Measurements from ENCODE around the gene ZNF277. TPM values are rescaled to one million over a fixed set of nuclear protein-coding genes. Genes with fewer than 3 reads are reported as not detected.

Gene ZNF277
- total and polyA plus RNA-seq, 10 of the 15 experiments (the other 5 are each of a cell fraction or from before 2014, with no cell fraction given) = 10.6 to 33.9 (median 22.0) TPM

GRCh38 chr7:112377593-112377992, 171.1 kb downstream of the ZNF277 start:
- no peak for FAIRE-seq
- 100% methylated on average over 1 of the region's 1 CpG for WGBS (ENCODE audit: insufficient coverage, insufficient replicate concordance, low lambda C conversion rate, missing lambda C conversion rate)
- RAD21 ChIA-PET (ENCODE audit: unreplicated experiment) = no interaction called here
- POLR2A ChIA-PET = no interaction called here
- intact Hi-C loops (cut with micrococcal nuclease; ENCODE audit: unreplicated experiment) (no loop called here), in situ Hi-C loops (cut with MboI) (no loop called here)
- Histone ChIP-seq H3K27me3 (replicated peaks in 1 of 2; ENCODE audit: control insufficient read depth in 2 of 2, insufficient read depth in 2 of 2, low read length in 1 of 2) (no peaks in the 10 kb centered on the region), H3K27ac (ENCODE audit: control insufficient read depth, insufficient read depth) (no peak overlapping the region), H3K9me3 (replicated peaks; ENCODE audit: control insufficient read depth, insufficient read depth, low read length) (no peaks in the 10 kb centered on the region), H3K79me2 (ENCODE audit: control insufficient read depth, insufficient read depth, low read length) (no peaks in the 10 kb centered on the region), H3K4me1 (ENCODE audit: control insufficient read depth, insufficient read depth, low read length) (no peaks in the 10 kb centered on the region), H3K36me3 (ENCODE audit: control insufficient read depth in 2 of 2, insufficient read depth in 2 of 2, low read length in 1 of 2) (no peaks in the 10 kb centered on the region), H3K4me2 (ENCODE audit: control insufficient read depth, insufficient read depth) (no peak overlapping the region), H3K9ac (ENCODE audit: control insufficient read depth, insufficient read depth, low read length) (no peak overlapping the region), H2AFZ (ENCODE audit: control insufficient read depth, low read depth, low read length) (no peak overlapping the region), H3K4me3 (no peak overlapping the region), H4K20me1 (ENCODE audit: control insufficient read depth, insufficient read depth) (no peaks in the 10 kb centered on the region)
- no peak for DNase-seq (ENCODE audit: low read depth, low spot score)
- CTCF ChIA-PET = no interaction called here
- ATAC-seq = no peak
- BruUV-seq (replicated peaks) = no TSS peak
- SMC1A ChIA-PET (ENCODE audit: uncharacterized antibody, unreplicated experiment) = interaction anchor here (1.0 kb wide), 1 partner anchor 44 kb away, joined by 3 read pairs; no protein-coding TSS in a partner anchor
- no peak for TF ChIP-seq WRNIP1 (IDR thresholded peaks at IDR 0.05; ENCODE audit: borderline replicate concordance, low read depth, low read length)

- H3K4me2 ChIP-seq (ENCODE audit: control insufficient read depth, insufficient read depth) = no peak overlapping the region
- ChIA-PET CTCF (no interaction called here), RAD21 (ENCODE audit: unreplicated experiment) (no interaction called here), POLR2A (no interaction called here), SMC1A (ENCODE audit: uncharacterized antibody, unreplicated experiment) (interaction anchor here (0.9 kb wide), 1 partner anchor 85 kb away, joined by 3 read pairs; no protein-coding TSS in a partner anchor)
- intact Hi-C loops (cut with micrococcal nuclease; ENCODE audit: unreplicated experiment) (no loop called here), in situ Hi-C loops (cut with MboI) (no loop called here)
- WGBS (ENCODE audit: insufficient coverage, insufficient replicate concordance, low lambda C conversion rate, missing lambda C conversion rate) = 50% methylated on average over 5 of the region's 5 CpGs
- no peak overlapping the region for H2AFZ ChIP-seq (ENCODE audit: control insufficient read depth, low read depth, low read length)
- H3K36me3 ChIP-seq (ENCODE audit: control insufficient read depth in 2 of 2, insufficient read depth in 2 of 2, low read length in 1 of 2) = no peaks in the 10 kb centered on the region
- no peaks in the 10 kb centered on the region for H3K79me2 ChIP-seq (ENCODE audit: control insufficient read depth, insufficient read depth, low read length)
- H4K20me1 ChIP-seq (ENCODE audit: control insufficient read depth, insufficient read depth) = no peaks in the 10 kb centered on the region
- H3K27me3 ChIP-seq (replicated peaks in 1 of 2; ENCODE audit: control insufficient read depth in 2 of 2, insufficient read depth in 2 of 2, low read length in 1 of 2) = no peaks in the 10 kb centered on the region
- FAIRE-seq (peak; percentile 7), DNase-seq (ENCODE audit: low read depth, low spot score) (no peak), ATAC-seq (no peak)
- no peak overlapping the region for H3K27ac ChIP-seq (ENCODE audit: control insufficient read depth, insufficient read depth)
- BruUV-seq (replicated peaks) = no TSS peak
- H3K9ac ChIP-seq (ENCODE audit: control insufficient read depth, insufficient read depth, low read length) = no peak overlapping the region
- no peaks in the 10 kb centered on the region; the same call in 1 of the 2 replicates for H3K4me1 ChIP-seq (ENCODE audit: control insufficient read depth, insufficient read depth, low read length)
- no peaks in the 10 kb centered on the region for H3K9me3 ChIP-seq (replicated peaks; ENCODE audit: control insufficient read depth, insufficient read depth, low read length)
- no peak overlapping the region for H3K4me3 ChIP-seq
- no peak for TF ChIP-seq PRDM15 (CRISPR knock-in tag; IDR thresholded peaks at IDR 0.05)
- no peak for TF ChIP-seq SRF (IDR thresholded peaks at IDR 0.05; ENCODE audit: low read depth in 2 of 2, low read length in 2 of 2)
- no peak for TF ChIP-seq ZNF24 (IDR thresholded peaks at IDR 0.05)
- TF ChIP-seq BACH1 (IDR thresholded peaks at IDR 0.05; ENCODE audit: borderline replicate concordance) = no peak
- no peak for TF ChIP-seq EP300 (IDR thresholded peaks at IDR 0.05; ENCODE audit: borderline replicate concordance in 1 of 2, control insufficient read depth in 1 of 2, low read depth in 2 of 2, low read length in 2 of 2)
- TF ChIP-seq JUNB (IDR thresholded peaks at IDR 0.05) = no peak
- no peak for TF ChIP-seq CEBPZ (IDR thresholded peaks at IDR 0.05; ENCODE audit: low read depth, low read length)
- no peak for TF ChIP-seq CHD2 (IDR thresholded peaks at IDR 0.05; ENCODE audit: borderline replicate concordance, low read depth, low read length)
Measured at GRCh38 chr7:112381311-112382091, 175.0 kb downstream of the ZNF277 start.
